ENCODE measurements around the gene ZNF775. TPM values are rescaled to one million over a fixed set of nuclear protein-coding genes. Genes with fewer than 3 reads are reported as not detected.

ZNF775 gene
- total RNA-seq, 1 donor from 2014 or later = 0.88 TPM

- peak; percentile 81 for ATAC-seq
- DNase-seq (ENCODE audit: low spot score) = peak; percentile 95
Observed at GRCh38 chr7:150368096-150368883, 10.8 kb upstream of the ZNF775 start, which contains the start of gene REPIN1. TSS of gene REPIN1 (plus strand) at chr7:150368822. CDS start at chr7:150369712, 890 bp downstream.

- peak; percentile 77 for DNase-seq (ENCODE audit: low spot score)
Observed at GRCh38 chr7:150368884-150369747, 10.0 kb upstream of the ZNF775 start.

GRCh38 chr7:150369748-150370501 lies 9.2 kb upstream of the ZNF775 start:
- DNase-seq (ENCODE audit: low spot score) (no peak), ATAC-seq (no peak)

More at GRCh38 chr7:150368884-150369747, 10.0 kb upstream of the ZNF775 start:
- peak; percentile 63 for ATAC-seq

GRCh38 chr7:150370612-150371071 lies 8.5 kb upstream of the ZNF775 start:
- DNase-seq (ENCODE audit: low spot score) = no peak
- no peak for ATAC-seq

GRCh38 chr7:150371131-150371995 lies 7.8 kb upstream of the ZNF775 start:
- ATAC-seq (no peak), DNase-seq (ENCODE audit: low spot score) (no peak)

GRCh38 chr7:150371996-150372270 lies 7.2 kb upstream of the ZNF775 start:
- no peak for DNase-seq (ENCODE audit: low spot score)
- no peak for ATAC-seq

GRCh38 chr7:150372271-150373048 lies 6.7 kb upstream of the ZNF775 start:
- DNase-seq (ENCODE audit: low spot score) (no peak), ATAC-seq (no peak)

GRCh38 chr7:150373049-150373801 lies 5.9 kb upstream of the ZNF775 start:
- ATAC-seq (no peak), DNase-seq (ENCODE audit: low spot score) (no peak)

- DNase-seq (ENCODE audit: low spot score) = no peak
Observed at GRCh38 chr7:150374026-150374425, 5.1 kb upstream of the ZNF775 start.

GRCh38 chr7:150374472-150374871 lies 4.7 kb upstream of the ZNF775 start:
- no peak for ATAC-seq
- DNase-seq (ENCODE audit: low spot score) = no peak

More at GRCh38 chr7:150374026-150374425, 5.1 kb upstream of the ZNF775 start:
- ATAC-seq = no peak

GRCh38 chr7:150375662-150376521 lies 3.2 kb upstream of the ZNF775 start:
- ATAC-seq (peak; percentile 6), DNase-seq (ENCODE audit: low spot score) (no peak)

- ATAC-seq = no peak
- no peak for DNase-seq (ENCODE audit: low spot score)
Observed at GRCh38 chr7:150376560-150376959, 2.6 kb upstream of the ZNF775 start.

- ATAC-seq (no peak), DNase-seq (ENCODE audit: low spot score) (no peak)
Observed at GRCh38 chr7:150377196-150377595, 1.9 kb upstream of the ZNF775 start.

GRCh38 chr7:150377635-150378034 lies 1.5 kb upstream of the ZNF775 start:
- no peak for ATAC-seq

GRCh38 chr7:150378115-150378852 lies 846 bp upstream of the ZNF775 start:
- peak; percentile 70 for DNase-seq (ENCODE audit: low spot score)
- peak; percentile 48 for ATAC-seq

More at GRCh38 chr7:150377635-150378034, 1.5 kb upstream of the ZNF775 start:
- no peak for DNase-seq (ENCODE audit: low spot score)

GRCh38 chr7:150379441-150380379 lies 580 bp downstream of the ZNF775 start:
- DNase-seq (ENCODE audit: low spot score) (no peak), ATAC-seq (no peak)
